Fibroblast of gingiva (primary cell): ENCODE measurements around the gene SVEP1.

ENCODE experiments used
- DNase-seq: peaks from one replicate; pipeline ENCODE4 v3.0.0-alpha.2; 2011; ENCODE audit warnings: low read depth

SVEP1 gene

DNA sequence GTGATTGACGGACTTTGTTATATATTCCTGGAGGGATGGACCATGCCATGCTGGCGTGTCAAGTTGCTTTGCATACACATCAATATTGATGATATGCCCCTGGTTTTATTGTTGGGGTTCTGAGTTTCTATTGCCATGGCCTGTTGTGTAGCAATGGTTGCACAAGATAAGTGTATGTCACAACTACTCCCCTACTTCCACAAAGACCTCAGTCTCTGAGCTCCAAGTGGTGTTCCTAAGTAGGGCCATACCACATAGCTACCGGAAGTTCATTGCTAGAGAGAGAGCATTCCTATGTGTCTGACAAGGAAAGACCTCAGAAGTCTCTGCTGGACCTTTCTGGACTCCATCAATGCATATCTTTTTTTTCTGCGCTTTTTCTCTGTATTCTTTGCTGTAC is 261.6 kb downstream of the SVEP1 start:
- no peak for DNase-seq

DNA sequence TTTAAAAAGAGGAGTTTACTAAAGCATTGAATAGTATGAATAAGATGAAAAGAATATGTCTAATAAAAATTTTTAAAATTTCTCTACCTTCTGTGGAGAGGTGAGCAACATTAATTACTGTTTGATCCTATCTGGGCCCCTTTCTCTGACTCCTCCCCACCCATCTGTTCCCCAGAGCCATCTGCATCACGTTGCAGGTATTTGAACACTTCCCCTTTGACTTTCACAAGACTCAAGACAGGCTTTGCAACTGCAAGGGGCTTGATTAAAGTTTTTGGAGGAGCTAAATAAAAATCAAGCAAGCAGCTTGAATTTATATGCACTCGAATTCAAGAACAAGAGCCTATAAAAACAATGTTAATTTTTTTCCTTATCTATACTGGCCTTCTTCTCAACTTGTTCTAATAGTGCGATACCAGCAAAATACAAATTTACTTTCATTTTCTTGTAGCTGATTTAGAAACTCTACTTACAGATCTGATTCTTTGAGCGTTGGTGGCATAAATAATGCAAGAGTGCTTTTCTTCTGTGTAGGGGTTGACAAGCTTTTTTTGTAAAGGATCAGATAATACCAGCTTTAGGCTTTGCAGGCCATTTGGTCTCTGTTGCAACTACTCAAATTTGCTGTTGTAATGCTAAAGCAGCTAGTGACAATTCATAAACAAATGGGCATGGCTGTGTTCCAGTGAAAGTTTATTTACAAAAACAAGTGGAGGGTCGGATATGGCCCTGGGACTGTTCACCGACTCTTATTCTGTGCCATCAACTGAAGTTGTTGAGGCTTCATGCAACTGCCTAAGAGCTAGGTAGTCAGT is 263.1 kb downstream of the SVEP1 start:
- no peak for DNase-seq
